SK-N-SH treated with all-trans-retinoic acid at 6 μM for 48 hours (cell line): ENCODE results near the gene RAPSN.

ENCODE experiments used
- ATAC-seq: fragments of 200-7000 bp; cut with Tn5 transposase; 3 replicates; pipeline ENCODE4 v1.9.1; 2020; ENCODE audit warnings: mild to moderate bottlenecking, moderate library complexity
- ARNTL ChIP-seq: fragments of 450-650 bp; formaldehyde crosslinking; IDR thresholded peaks from 2 replicates; pipeline ENCODE4 v1.5.0; 2020; ENCODE audit warnings: low read depth, mild to moderate bottlenecking, moderate library complexity, borderline replicate concordance
- BACH2 ChIP-seq: fragments of 250-450 bp; sonication (Bioruptor Pico); IDR thresholded peaks from 2 replicates; pipeline ENCODE4 v1.9.0; 2021; ENCODE audit warnings: mild to moderate bottlenecking, borderline replicate concordance
- CREB5 ChIP-seq: fragments of 250-450 bp; sonication (Bioruptor Pico); IDR thresholded peaks from 2 replicates; pipeline ENCODE4 v1.5.1; 2020; ENCODE audit warnings: low read depth, mild to moderate bottlenecking, moderate library complexity
- CSDC2 ChIP-seq: fragments of 250-450 bp; sonication (Bioruptor Pico); IDR thresholded peaks from 2 replicates; pipeline ENCODE4 v1.5.0; 2020; ENCODE audit warnings: mild to moderate bottlenecking, moderate library complexity
- CSRNP3 ChIP-seq: fragments of 250-450 bp; sonication (Bioruptor Pico); IDR thresholded peaks from 2 replicates; pipeline ENCODE4 v1.5.1; 2021; ENCODE audit warnings: mild to moderate bottlenecking, moderate library complexity
- ESRRG ChIP-seq: fragments of 250-450 bp; sonication (Bioruptor Pico); IDR thresholded peaks from 2 replicates; pipeline ENCODE4 v1.6.1; 2021; ENCODE audit warnings: mild to moderate bottlenecking
- GLIS3 ChIP-seq: fragments of 250-450 bp; sonication (Bioruptor Pico); IDR thresholded peaks from 2 replicates; pipeline ENCODE4 v1.5.0; 2020; ENCODE audit warnings: mild to moderate bottlenecking, moderate library complexity
- ISL1 ChIP-seq: fragments of 250-450 bp; sonication (Bioruptor Pico); IDR thresholded peaks from 2 replicates; pipeline ENCODE4 v2.1.2; 2022; ENCODE audit warnings: mild to moderate bottlenecking, moderate library complexity
- OSR1 ChIP-seq: fragments of 250-450 bp; sonication (Bioruptor Pico); IDR thresholded peaks from 2 replicates; pipeline ENCODE4 v1.8.0; 2022; ENCODE audit warnings: moderate library complexity, mild to moderate bottlenecking, inconsistent platforms
- POU6F1 ChIP-seq: fragments of 250-450 bp; sonication (Bioruptor Pico); IDR thresholded peaks from 2 replicates; pipeline ENCODE4 v1.8.0; 2021; ENCODE audit warnings: low read depth, mild to moderate bottlenecking, moderate library complexity, borderline replicate concordance
- PPARA ChIP-seq: fragments of 250-450 bp; sonication (Bioruptor Pico); IDR thresholded peaks from 2 replicates; pipeline ENCODE4 v1.5.0; 2020; ENCODE audit warnings: mild to moderate bottlenecking, borderline replicate concordance
- RARB ChIP-seq: fragments of 250-450 bp; sonication (Bioruptor Pico); IDR thresholded peaks from 2 replicates; pipeline ENCODE4 v1.8.0; 2021; ENCODE audit warnings: mild to moderate bottlenecking, moderate library complexity
- SNAI2 ChIP-seq: fragments of 250-450 bp; sonication (Bioruptor Pico); IDR thresholded peaks from 2 replicates; pipeline ENCODE4 v1.5.0; 2020; ENCODE audit warnings: mild to moderate bottlenecking, moderate library complexity
- TCF4 ChIP-seq: fragments of 250-450 bp; sonication (Bioruptor Pico); IDR thresholded peaks from 2 replicates; pipeline ENCODE4 v1.8.0; 2021; ENCODE audit warnings: mild to moderate bottlenecking, moderate library complexity, borderline replicate concordance
- TOX ChIP-seq: fragments of 250-450 bp; sonication (Bioruptor Pico); IDR thresholded peaks from 2 replicates; pipeline ENCODE4 v1.8.0; 2021; ENCODE audit warnings: mild to moderate bottlenecking, moderate library complexity, borderline replicate concordance
- ZC3H10 ChIP-seq: fragments of 250-450 bp; sonication (Bioruptor Pico); IDR thresholded peaks from 2 replicates; pipeline ENCODE4 v1.5.1; 2021; ENCODE audit warnings: mild to moderate bottlenecking, moderate library complexity
- ZFP3 ChIP-seq: fragments of 250-450 bp; sonication (Bioruptor Pico); IDR thresholded peaks from 2 replicates; pipeline ENCODE4 v1.5.0; 2020; ENCODE audit warnings: mild to moderate bottlenecking, moderate library complexity
- ZFP30 ChIP-seq: fragments of 450-650 bp; formaldehyde crosslinking; IDR thresholded peaks from 2 replicates; pipeline ENCODE4 v1.5.0; 2022; ENCODE audit warnings: mild to moderate bottlenecking, moderate library complexity
- ZNF565 ChIP-seq: fragments of 450-650 bp; formaldehyde crosslinking; conservative IDR thresholded peaks from 2 replicates; pipeline ENCODE4 v1.5.0; 2020; ENCODE audit warnings: low read depth, mild to moderate bottlenecking, moderate library complexity
- ZNF70 ChIP-seq: fragments of 450-650 bp; formaldehyde crosslinking; IDR thresholded peaks from 2 replicates; pipeline ENCODE4 v1.5.0; 2020; ENCODE audit warnings: mild to moderate bottlenecking, moderate library complexity
- ZNF8 ChIP-seq: fragments of 450-650 bp; formaldehyde crosslinking; IDR thresholded peaks from 2 replicates; pipeline ENCODE4 v1.5.0; 2020; ENCODE audit warnings: mild to moderate bottlenecking, moderate library complexity

RAPSN gene

DNA sequence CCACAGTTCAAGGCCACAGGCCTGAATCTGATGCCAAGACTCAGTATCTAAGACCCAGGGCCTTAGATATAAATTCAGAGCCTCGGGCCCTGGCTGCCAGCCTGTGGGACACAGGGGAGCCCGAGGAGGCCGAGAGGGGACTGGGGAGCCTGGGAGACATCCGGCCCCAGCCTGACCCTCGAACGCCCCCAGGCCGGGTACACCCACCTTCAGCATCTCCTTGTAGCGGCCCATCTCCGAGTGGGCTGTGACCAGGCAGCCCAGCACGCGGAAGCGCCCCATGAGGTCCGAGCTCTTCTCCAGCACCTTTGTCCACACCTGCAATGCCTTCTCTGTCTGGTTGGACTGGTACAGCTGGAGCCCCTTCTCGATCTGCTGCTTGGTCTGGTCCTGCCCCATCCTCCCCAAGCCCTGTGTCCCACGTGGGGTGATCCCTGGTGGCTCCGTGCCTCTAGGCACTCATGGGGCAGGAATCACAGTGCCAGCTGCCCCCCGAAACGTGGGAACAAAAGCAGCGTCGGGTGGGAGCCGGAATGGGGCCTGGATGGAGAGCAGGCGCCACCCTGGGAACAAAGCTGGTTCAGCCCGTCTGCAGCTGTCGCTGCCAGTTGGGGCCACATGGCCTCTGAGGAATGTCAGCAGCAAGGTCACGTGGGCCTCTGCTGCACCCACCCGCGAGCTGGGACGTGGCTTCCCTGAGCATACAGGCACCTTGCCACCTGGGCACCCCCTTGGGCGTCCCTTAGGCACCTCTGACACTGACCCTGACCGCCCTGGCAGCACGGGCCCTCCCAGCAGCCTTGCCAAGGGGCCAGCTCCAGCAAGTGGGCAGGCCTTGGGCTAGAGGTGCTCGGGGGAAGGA, at the start of gene RAPSN:
TSS of gene RAPSN (minus strand) at position 571 of the 862 bp plus-strand sequence. CDS start at position 399, 172 bp downstream.
- no peak for TF ChIP-seq TCF4 (CRISPR knock-in tag)
- TF ChIP-seq PPARA, result no peak
- TF ChIP-seq CSRNP3, result no peak
- TF ChIP-seq ARNTL (CRISPR knock-in tag), result no peak
- no peak for TF ChIP-seq ZFP3 (CRISPR knock-in tag)
- no peak for TF ChIP-seq SNAI2 (CRISPR knock-in tag)
- peak; percentile 19; the same call in 2 of the 3 replicates for ATAC-seq

- TF ChIP-seq ZNF8 (no peak), SNAI2 (CRISPR knock-in tag) (no peak), TOX (CRISPR knock-in tag) (no peak), ZNF70 (no peak), TCF4 (CRISPR knock-in tag) (no peak), CSRNP3 (no peak), ZFP3 (CRISPR knock-in tag) (no peak), POU6F1 (CRISPR knock-in tag) (no peak), ZFP30 (CRISPR knock-in tag) (no peak), GLIS3 (no peak), CSDC2 (no peak), ZC3H10 (CRISPR knock-in tag) (no peak), BACH2 (CRISPR knock-in tag) (no peak), RARB (CRISPR knock-in tag) (no peak), OSR1 (CRISPR knock-in tag) (no peak), ZNF565 (no peak)
- no peak for ATAC-seq
Observed at GRCh38 chr11:47498149-47498548, 49.2 kb upstream of the RAPSN start.

GRCh38 chr11:47496808-47497207, 47.9 kb upstream of the RAPSN start:
- no peak for TF ChIP-seq CSDC2
- TF ChIP-seq ESRRG, result no peak
- TF ChIP-seq, all 23 proteins: peak for 0
- no peak for ATAC-seq

GRCh38 chr11:47495856-47496217, 46.9 kb upstream of the RAPSN start:
- ATAC-seq, result no peak
- TF ChIP-seq OSR1 (CRISPR knock-in tag) (no peak), ZNF565 (no peak), ZNF8 (no peak), CREB5 (CRISPR knock-in tag) (no peak), TCF4 (CRISPR knock-in tag) (no peak), ZFP3 (CRISPR knock-in tag) (no peak), BACH2 (CRISPR knock-in tag) (no peak), ZNF70 (no peak), ISL1 (CRISPR knock-in tag) (no peak), PPARA (no peak), ESRRG (no peak), CSRNP3 (no peak)
